Hematopoietic multipotent progenitor cell treated with erythropoietin and hydrocortisone succinate and interleukin-3 and kit ligand, for 6 days (in vitro differentiated cells): ENCODE data around the gene MSANTD3.

Experiments
- DNase-seq: peaks from one replicate; pipeline ENCODE4 v3.0.0-alpha.2; 2015

The MSANTD3 gene

GRCh38 chr9:100466829-100467221, 39.9 kb downstream of the MSANTD3 start:
- no peak for DNase-seq

GRCh38 chr9:100468041-100468440, 41.1 kb downstream of the MSANTD3 start:
- DNase-seq = no peak

- peak; percentile 61 for DNase-seq
Observed at GRCh38 chr9:100472268-100472667, 45.3 kb downstream of the MSANTD3 start.

GRCh38 chr9:100472788-100473275, 45.9 kb downstream of the MSANTD3 start, which contains the start of gene TMEFF1:
Gene TMEFF1 (plus strand): TSS chr9:100473149. CDS start chr9:100473545, 396 bp downstream.
- peak; percentile 53 for DNase-seq

- peak; percentile 46 for DNase-seq
Observed at GRCh38 chr9:100473276-100474081, 46.5 kb downstream of the MSANTD3 start.

- no peak for DNase-seq
Observed at GRCh38 chr9:100474082-100474923, 47.4 kb downstream of the MSANTD3 start.

GRCh38 chr9:100474924-100475276, 48.0 kb downstream of the MSANTD3 start:
- DNase-seq = no peak

- no peak for DNase-seq
Observed at GRCh38 chr9:100477241-100477640, 50.3 kb downstream of the MSANTD3 start.

GRCh38 chr9:100478192-100478591, 51.2 kb downstream of the MSANTD3 start:
- DNase-seq = no peak

GRCh38 chr9:100479820-100480219, 52.9 kb downstream of the MSANTD3 start:
- no peak for DNase-seq

- DNase-seq = no peak
Observed at GRCh38 chr9:100485196-100485595, 58.3 kb downstream of the MSANTD3 start.

GRCh38 chr9:100486479-100487176, 59.7 kb downstream of the MSANTD3 start:
- no peak for DNase-seq

- DNase-seq = no peak
Observed at GRCh38 chr9:100488177-100488576, 61.2 kb downstream of the MSANTD3 start.

GRCh38 chr9:100489836-100490235, 62.9 kb downstream of the MSANTD3 start:
- DNase-seq = no peak

- DNase-seq = peak; percentile 16
Observed at GRCh38 chr9:100492952-100493351, 66.0 kb downstream of the MSANTD3 start.

- no peak for DNase-seq
Observed at GRCh38 chr9:100498592-100498991, 71.6 kb downstream of the MSANTD3 start.

GRCh38 chr9:100499460-100499859, 72.5 kb downstream of the MSANTD3 start:
- no peak for DNase-seq

- DNase-seq = no peak
Observed at GRCh38 chr9:100499866-100500265, 72.9 kb downstream of the MSANTD3 start.
